IPS-15b (cell line): ENCODE data around the gene FUT2.
"Not testable (repeated sequence)": the region's sequence is repeated elsewhere in the genome, so short reads cannot be mapped to it uniquely, and the experiment has no call there.

Experiments
- H3K27me3 ChIP-seq: one replicate; pipeline ENCODE4 v1.6.1; 2013; ENCODE audit warnings: low read length; ENCODE audit not compliant: control insufficient read depth, insufficient read depth
- H3K36me3 ChIP-seq: one replicate; pipeline ENCODE4 v1.6.1; 2013; ENCODE audit warnings: low read length; ENCODE audit not compliant: control insufficient read depth, insufficient read depth
- H3K4me1 ChIP-seq: one replicate; pipeline ENCODE4 v1.6.1; 2013; ENCODE audit warnings: mild to moderate bottlenecking, low read length; ENCODE audit not compliant: control insufficient read depth, insufficient read depth
- H3K4me3 ChIP-seq: one replicate; pipeline ENCODE4 v1.5.1; 2013; ENCODE audit warnings: low read depth, low read length
- H3K9ac ChIP-seq: one replicate; pipeline ENCODE4 v1.6.1; 2013; ENCODE audit warnings: low read depth, mild to moderate bottlenecking, low read length
- H3K9me3 ChIP-seq: one replicate; pipeline ENCODE4 v1.6.1; 2013; ENCODE audit warnings: mild to moderate bottlenecking, low read length; ENCODE audit not compliant: control insufficient read depth, insufficient read depth

FUT2 gene

GRCh38 chr19:48686088-48686487, 9.7 kb upstream of the FUT2 start:
- H3K36me3 ChIP-seq: no peaks in the 10 kb centered on the region
- no peaks in the 10 kb centered on the region for H3K4me1 ChIP-seq
- no peaks in the 10 kb centered on the region for H3K27me3 ChIP-seq

GRCh38 chr19:48686637-48687036, 9.1 kb upstream of the FUT2 start:
- H3K9me3 ChIP-seq, H3K27me3 ChIP-seq, H3K4me1 ChIP-seq, H3K9ac ChIP-seq, H3K4me3 ChIP-seq, H3K36me3 ChIP-seq: not testable (repeated sequence)

More at GRCh38 chr19:48686088-48686487, 9.7 kb upstream of the FUT2 start:
- Histone ChIP-seq H3K4me3 (no peak overlapping the region), H3K9me3 (no peaks in the 10 kb centered on the region), H3K9ac (no peak overlapping the region)

DNA sequence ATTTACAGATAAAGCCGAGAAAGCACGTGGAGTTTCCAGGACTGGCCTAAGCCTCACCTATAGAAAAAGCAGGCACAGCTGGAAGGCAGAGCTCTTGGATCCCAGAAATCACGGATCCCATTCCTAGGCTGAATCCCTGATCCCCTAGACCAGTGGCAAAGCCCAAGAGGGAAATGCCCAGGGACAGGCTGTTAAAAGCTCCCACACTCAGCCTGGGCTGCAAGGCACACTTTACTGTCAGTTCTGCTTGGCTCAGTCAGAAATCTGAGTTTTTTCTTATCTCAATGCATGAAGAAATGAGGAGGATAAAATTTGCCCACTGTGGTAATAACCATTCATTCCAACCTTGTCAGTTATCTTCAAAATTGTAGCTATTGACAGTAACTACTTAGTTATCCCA, 8.0 kb upstream of the FUT2 start:
- Histone ChIP-seq H3K27me3 (no peaks in the 10 kb centered on the region), H3K36me3 (no peaks in the 10 kb centered on the region), H3K9ac (no peak overlapping the region), H3K4me3 (no peak overlapping the region), H3K4me1 (no peaks in the 10 kb centered on the region), H3K9me3 (no peaks in the 10 kb centered on the region)

GRCh38 chr19:48689449-48689848, 6.3 kb upstream of the FUT2 start:
- Histone ChIP-seq H3K27me3 (no peaks in the 10 kb centered on the region), H3K4me1 (no peaks in the 10 kb centered on the region), H3K4me3 (no peak overlapping the region), H3K9ac (no peak overlapping the region), H3K9me3 (no peaks in the 10 kb centered on the region), H3K36me3 (no peaks in the 10 kb centered on the region)

GRCh38 chr19:48693629-48694028, 2.1 kb upstream of the FUT2 start:
- H3K4me1 ChIP-seq, H3K9me3 ChIP-seq, H3K27me3 ChIP-seq, H3K36me3 ChIP-seq, H3K9ac ChIP-seq, H3K4me3 ChIP-seq: not testable (repeated sequence)

GRCh38 chr19:48696353-48697010, 711 bp downstream of the FUT2 start:
- H3K9ac ChIP-seq: peak overlapping the region; percentile 60
- H3K4me3 ChIP-seq: peak overlapping the region; percentile 96
- H3K4me1 ChIP-seq: peaks cover 2% of the 10 kb centered on the region

DNA sequence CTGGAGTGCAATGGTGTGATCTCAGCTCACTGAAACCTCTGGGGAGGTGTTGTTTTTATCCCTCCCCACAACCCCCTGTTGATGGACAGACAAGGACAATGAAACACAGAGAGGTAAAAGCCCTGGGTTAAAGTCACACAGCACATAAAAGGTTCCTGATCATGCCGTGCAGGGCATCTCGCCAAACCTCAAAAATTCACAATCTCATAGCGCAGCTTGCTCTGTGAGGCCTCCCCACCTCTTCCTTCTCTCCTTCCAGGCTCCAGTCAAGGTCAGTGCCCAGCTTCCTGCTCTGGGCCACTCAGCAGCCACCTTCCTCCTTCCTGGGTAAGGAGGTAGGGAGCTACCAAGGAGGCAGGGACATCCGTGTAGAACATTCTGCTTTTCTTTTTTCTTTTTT, 2.3 kb downstream of the FUT2 start:
- no peaks in the 10 kb centered on the region for H3K27me3 ChIP-seq
- H3K36me3 ChIP-seq: peaks cover 2% of the 10 kb centered on the region
- H3K4me3 ChIP-seq: no peak overlapping the region
- H3K9me3 ChIP-seq: no peaks in the 10 kb centered on the region
- peaks cover 2% of the 10 kb centered on the region for H3K4me1 ChIP-seq
- no peak overlapping the region for H3K9ac ChIP-seq

More at GRCh38 chr19:48696353-48697010, 711 bp downstream of the FUT2 start:
- Histone ChIP-seq H3K27me3 (no peaks in the 10 kb centered on the region), H3K9me3 (no peaks in the 10 kb centered on the region), H3K36me3 (peaks cover 2% of the 10 kb centered on the region)

GRCh38 chr19:48702701-48703100, 6.9 kb downstream of the FUT2 start:
- peaks cover 4% of the 10 kb centered on the region for H3K36me3 ChIP-seq
- no peaks in the 10 kb centered on the region for H3K9me3 ChIP-seq
- no peak overlapping the region for H3K4me3 ChIP-seq
- no peaks in the 10 kb centered on the region for H3K4me1 ChIP-seq
- no peak overlapping the region for H3K9ac ChIP-seq
- H3K27me3 ChIP-seq: no peaks in the 10 kb centered on the region

DNA sequence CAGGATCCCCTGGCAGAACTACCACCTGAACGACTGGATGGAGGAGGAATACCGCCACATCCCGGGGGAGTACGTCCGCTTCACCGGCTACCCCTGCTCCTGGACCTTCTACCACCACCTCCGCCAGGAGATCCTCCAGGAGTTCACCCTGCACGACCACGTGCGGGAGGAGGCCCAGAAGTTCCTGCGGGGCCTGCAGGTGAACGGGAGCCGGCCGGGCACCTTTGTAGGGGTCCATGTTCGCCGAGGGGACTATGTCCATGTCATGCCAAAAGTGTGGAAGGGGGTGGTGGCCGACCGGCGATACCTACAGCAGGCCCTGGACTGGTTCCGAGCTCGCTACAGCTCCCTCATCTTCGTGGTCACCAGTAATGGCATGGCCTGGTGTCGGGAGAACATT, 7.5 kb downstream of the FUT2 start:
- no peaks in the 10 kb centered on the region for H3K27me3 ChIP-seq
- no peak overlapping the region for H3K9ac ChIP-seq

GRCh38 chr19:48705431-48705830, 9.7 kb downstream of the FUT2 start:
- no peaks in the 10 kb centered on the region for H3K9me3 ChIP-seq
- no peaks in the 10 kb centered on the region for H3K27me3 ChIP-seq
- no peak overlapping the region for H3K9ac ChIP-seq
- peaks cover 4% of the 10 kb centered on the region for H3K36me3 ChIP-seq
- H3K4me1 ChIP-seq: no peaks in the 10 kb centered on the region
- H3K4me3 ChIP-seq: no peak overlapping the region

More for the DNA sequence above, 7.5 kb downstream of the FUT2 start:
- Histone ChIP-seq H3K36me3 (peaks cover 4% of the 10 kb centered on the region), H3K4me1 (no peaks in the 10 kb centered on the region), H3K4me3 (no peak overlapping the region), H3K9me3 (no peaks in the 10 kb centered on the region)

- H3K36me3 ChIP-seq: peaks cover 1% of the 10 kb centered on the region
- H3K9me3 ChIP-seq: no peaks in the 10 kb centered on the region
- no peak overlapping the region for H3K4me3 ChIP-seq
- no peaks in the 10 kb centered on the region for H3K27me3 ChIP-seq
- no peaks in the 10 kb centered on the region for H3K4me1 ChIP-seq
- no peak overlapping the region for H3K9ac ChIP-seq
Observed at GRCh38 chr19:48708471-48708870, 12.7 kb downstream of the FUT2 start.

DNA sequence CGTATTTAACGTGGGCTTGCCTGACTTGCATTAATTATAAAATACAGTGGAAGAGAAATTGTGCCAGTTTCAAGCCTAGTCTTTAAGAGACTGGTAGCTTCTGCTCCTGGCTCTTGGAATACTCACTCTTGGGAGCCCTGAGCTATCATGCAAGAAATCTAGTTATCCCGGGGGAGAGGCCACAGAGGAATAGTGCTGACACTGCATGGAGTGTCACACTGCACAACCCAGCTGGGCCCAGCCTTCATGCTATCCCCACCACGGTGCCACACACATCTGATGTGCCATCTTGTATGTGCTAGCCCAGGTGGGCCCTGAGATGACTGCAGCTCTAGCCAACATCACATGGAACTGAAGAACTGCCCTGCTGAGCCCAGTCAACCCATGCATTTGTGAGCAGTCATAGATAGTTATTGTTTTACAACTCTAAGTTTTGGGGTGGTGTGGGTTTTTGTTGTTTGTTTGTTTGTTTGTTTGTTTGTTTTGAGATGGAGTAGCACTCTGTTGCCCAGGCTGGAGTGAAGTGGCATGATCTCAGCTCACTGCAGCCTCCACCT, 15.4 kb downstream of the FUT2 start:
- H3K9ac ChIP-seq: no peak overlapping the region
- H3K36me3 ChIP-seq: no peaks in the 10 kb centered on the region
- peaks cover 2% of the 10 kb centered on the region for H3K4me1 ChIP-seq
- H3K9me3 ChIP-seq: no peaks in the 10 kb centered on the region
- H3K4me3 ChIP-seq: no peak overlapping the region
- no peaks in the 10 kb centered on the region for H3K27me3 ChIP-seq
